ENCODE measurements around the gene IFI16. TPM values are rescaled to one million over a fixed set of nuclear protein-coding genes. Genes with fewer than 3 reads are reported as not detected.

IFI16 gene
- total and polyA plus RNA-seq, 10 of the 15 experiments (the other 5 are each of a cell fraction or from before 2014, with no cell fraction given): 120 to 375 (median 188) TPM

DNA sequence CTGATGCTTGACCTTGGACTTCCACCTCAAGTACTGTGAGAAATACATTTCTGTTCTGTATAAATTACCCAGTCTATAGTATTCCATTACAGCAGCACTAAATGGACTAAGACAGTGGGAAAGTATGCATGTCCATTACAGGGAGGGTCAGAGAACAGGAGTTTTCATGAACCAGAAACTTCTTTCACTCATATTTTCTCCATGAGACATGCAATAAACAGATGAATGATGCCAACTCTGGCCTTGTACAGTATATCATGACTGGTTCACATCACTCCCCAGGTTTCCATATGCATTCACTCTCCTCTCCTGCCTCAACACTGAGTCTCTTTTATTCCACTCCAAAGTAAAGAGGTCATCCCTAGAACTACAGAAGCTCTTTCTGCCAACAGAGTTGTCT is 4.5 kb upstream of the IFI16 start:
- H3K4me1 ChIP-seq (ENCODE audit: control insufficient read depth, insufficient read depth, low read length): peaks cover 15% of the 10 kb centered on the region; the same call in 1 of the 2 replicates
- H4K20me1 ChIP-seq (ENCODE audit: control insufficient read depth, insufficient read depth): no peaks in the 10 kb centered on the region
- H3K79me2 ChIP-seq (ENCODE audit: control insufficient read depth, insufficient read depth, low read length): peaks cover 14% of the 10 kb centered on the region
- peak overlapping the region; percentile 74 for H2AFZ ChIP-seq (ENCODE audit: control insufficient read depth, low read depth, low read length)
- H3K9me3 ChIP-seq (replicated peaks; ENCODE audit: control insufficient read depth, insufficient read depth, low read length): no peaks in the 10 kb centered on the region; the same call in 2 of the 3 replicates
- ChIA-PET SMC1A (ENCODE audit: uncharacterized antibody, unreplicated experiment) (interaction anchor here (0.9 to 1.4 kb wide), 6 partner anchors 11 to 83 kb away, joined by 3 to 10 read pairs (median 4); partner anchors contain the start of gene AIM2), CTCF (interaction anchor here (0.6 to 1.9 kb wide), 5 partner anchors 15 to 591 kb away, joined by 3 to 6 read pairs (median 3); no protein-coding TSS in a partner anchor), POLR2A (no interaction called here), RAD21 (ENCODE audit: unreplicated experiment) (interaction anchor here (0.6 to 1.3 kb wide), 4 partner anchors 63 to 167 kb away, joined by 3 to 4 read pairs (median 3); partner anchors contain the start of gene AIM2)
- no peak overlapping the region for H3K4me2 ChIP-seq (ENCODE audit: control insufficient read depth, insufficient read depth)
- no peaks in the 10 kb centered on the region for H3K27me3 ChIP-seq (replicated peaks in 1 of 2; ENCODE audit: control insufficient read depth in 2 of 2, insufficient read depth in 2 of 2, low read length in 1 of 2)
- FAIRE-seq (no peak), DNase-seq (ENCODE audit: low read depth, low spot score) (no peak), ATAC-seq (no peak)
- H3K9ac ChIP-seq (ENCODE audit: control insufficient read depth, insufficient read depth, low read length): no peak overlapping the region
- TF ChIP-seq, protein P1, sequence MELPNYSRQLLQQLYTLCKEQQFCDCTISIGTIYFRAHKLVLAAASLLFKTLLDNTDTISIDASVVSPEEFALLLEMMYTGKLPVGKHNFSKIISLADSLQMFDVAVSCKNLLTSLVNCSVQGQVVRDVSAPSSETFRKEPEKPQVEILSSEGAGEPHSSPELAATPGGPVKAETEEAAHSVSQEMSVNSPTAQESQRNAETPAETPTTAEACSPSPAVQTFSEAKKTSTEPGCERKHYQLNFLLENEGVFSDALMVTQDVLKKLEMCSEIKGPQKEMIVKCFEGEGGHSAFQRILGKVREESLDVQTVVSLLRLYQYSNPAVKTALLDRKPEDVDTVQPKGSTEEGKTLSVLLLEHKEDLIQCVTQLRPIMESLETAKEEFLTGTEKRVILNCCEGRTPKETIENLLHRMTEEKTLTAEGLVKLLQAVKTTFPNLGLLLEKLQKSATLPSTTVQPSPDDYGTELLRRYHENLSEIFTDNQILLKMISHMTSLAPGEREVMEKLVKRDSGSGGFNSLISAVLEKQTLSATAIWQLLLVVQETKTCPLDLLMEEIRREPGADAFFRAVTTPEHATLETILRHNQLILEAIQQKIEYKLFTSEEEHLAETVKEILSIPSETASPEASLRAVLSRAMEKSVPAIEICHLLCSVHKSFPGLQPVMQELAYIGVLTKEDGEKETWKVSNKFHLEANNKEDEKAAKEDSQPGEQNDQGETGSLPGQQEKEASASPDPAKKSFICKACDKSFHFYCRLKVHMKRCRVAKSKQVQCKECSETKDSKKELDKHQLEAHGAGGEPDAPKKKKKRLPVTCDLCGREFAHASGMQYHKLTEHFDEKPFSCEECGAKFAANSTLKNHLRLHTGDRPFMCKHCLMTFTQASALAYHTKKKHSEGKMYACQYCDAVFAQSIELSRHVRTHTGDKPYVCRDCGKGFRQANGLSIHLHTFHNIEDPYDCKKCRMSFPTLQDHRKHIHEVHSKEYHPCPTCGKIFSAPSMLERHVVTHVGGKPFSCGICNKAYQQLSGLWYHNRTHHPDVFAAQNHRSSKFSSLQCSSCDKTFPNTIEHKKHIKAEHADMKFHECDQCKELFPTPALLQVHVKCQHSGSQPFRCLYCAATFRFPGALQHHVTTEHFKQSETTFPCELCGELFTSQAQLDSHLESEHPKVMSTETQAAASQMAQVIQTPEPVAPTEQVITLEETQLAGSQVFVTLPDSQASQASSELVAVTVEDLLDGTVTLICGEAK (IDR thresholded peaks at IDR 0.05; ENCODE audit: borderline replicate concordance): no peak
- no peak for TF ChIP-seq EP300 (IDR thresholded peaks at IDR 0.05; ENCODE audit: borderline replicate concordance in 1 of 2, control insufficient read depth in 1 of 2, low read depth in 2 of 2, low read length in 2 of 2)
- no peaks in the 10 kb centered on the region for H3K36me3 ChIP-seq (ENCODE audit: control insufficient read depth in 2 of 2, insufficient read depth in 2 of 2, low read length in 1 of 2)
- intact Hi-C loops (cut with micrococcal nuclease; ENCODE audit: unreplicated experiment) (no loop called here), in situ Hi-C loops (cut with MboI) (loop anchor here (5.0 to 10.0 kb wide), 2 partner anchors 173 to 720 kb away; partner anchors contain the start of genes CD1C and MNDA)
- no TSS peak for BruUV-seq (replicated peaks)
- H3K27ac ChIP-seq (ENCODE audit: control insufficient read depth, insufficient read depth): no peak overlapping the region
- H3K4me3 ChIP-seq: no peak overlapping the region
